SH-SY5Y (cell line): ENCODE data around the gene RC3H2.

Experiments
- GATA2 ChIP-seq: IDR thresholded peaks from 2 replicates; pipeline ENCODE4 v1.6.1; 2011; ENCODE audit warnings: mild to moderate bottlenecking, low read depth, low read length
- GATA3 ChIP-seq: IDR thresholded peaks from 2 replicates; pipeline ENCODE4 v1.6.1; 2011; ENCODE audit warnings: low read depth, mild to moderate bottlenecking, low read length, moderate library complexity

DNA sequence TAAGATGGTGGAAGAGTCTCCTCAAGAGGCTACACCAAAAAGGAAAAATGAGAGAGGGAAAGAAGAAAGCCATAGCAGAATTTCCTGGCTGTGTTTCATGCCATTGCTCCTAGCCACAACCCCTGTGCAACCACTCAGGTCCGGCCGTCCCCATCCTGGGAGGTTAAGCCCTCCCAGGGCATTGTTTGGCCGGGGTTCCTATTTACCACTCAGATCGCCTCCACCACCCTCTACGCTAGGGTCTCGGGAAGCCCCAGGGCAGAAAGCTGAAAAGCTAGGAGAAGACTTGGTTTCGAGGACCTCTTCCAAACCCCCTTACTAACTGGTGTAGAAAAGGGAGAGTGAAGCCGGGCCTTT lies 715 bp downstream of the RC3H2 start:
- TF ChIP-seq GATA2 = no peak
- no peak for TF ChIP-seq GATA3
